Uterus (tissue), 4 donors: Measurements from ENCODE around the gene GLT8D2. TPM values are rescaled to one million over a fixed set of nuclear protein-coding genes. Genes with fewer than 3 reads are reported as not detected.

ENCODE experiments used
- DNase-seq, 2 donors: peaks; one replicate each; pipeline ENCODE4 v3.0.0-alpha.2; 2019 to 2020
- H3K27ac ChIP-seq, 2 donors: fragments of 200-600 bp; sonication (generic); 1 replicate in 1 of 2; 2 replicates in 1 of 2; pipeline ENCODE4 v1.5.1; 2016 to 2018
- H3K27me3 ChIP-seq, 2 donors: fragments of 200-600 bp; sonication (generic); one replicate each; pipeline ENCODE4 v1.5.1; 2018 to 2019; ENCODE audit warnings: control low read depth in 1 of 2
- H3K36me3 ChIP-seq, 2 donors: fragments of 200-600 bp; sonication (generic); one replicate each; pipeline ENCODE4 v1.5.1; 2019; ENCODE audit warnings: control low read depth in 1 of 2
- H3K4me1 ChIP-seq, 2 donors: fragments of 200-600 bp; sonication (generic); one replicate each; pipeline ENCODE4 v1.5.1; 2018 to 2019; ENCODE audit warnings: control low read depth in 1 of 2
- H3K4me3 ChIP-seq, 2 donors: fragments of 200-600 bp; sonication (generic); 1 replicate in 1 of 2; 2 replicates in 1 of 2; pipeline ENCODE4 v1.5.1; 2018 to 2019; ENCODE audit warnings: mild to moderate bottlenecking in 1 of 2
- H3K9me3 ChIP-seq, 2 donors: fragments of 200-600 bp; sonication (generic); one replicate each; pipeline ENCODE4 v1.5.1; 2019; ENCODE audit warnings: control low read depth in 1 of 2
- POLR2A ChIP-seq, 2 donors: fragments of 450-650 bp; IDR thresholded peaks; one replicate each; pipeline ENCODE4 v1.6.1; 2016; ENCODE audit warnings: antibody characterized with exemption in 2 of 2, mild to moderate bottlenecking in 1 of 2, moderate library complexity in 1 of 2
- intact Hi-C: fragments of 100-400 bp; cut with DNase I; formaldehyde crosslinking; loops from one replicate; pipeline ENCODE4 v1.15.1; 2023; ENCODE audit warnings: low total_unique reads
- total RNA-seq, 4 donors: library from RNA; depleted of rRNA in 3 of 4; stranded (reverse); fragments of >200 nt in 3 of 4; gene quantifications; one replicate each; pipeline versions ENCODE4 v1.1.0 to v1.2.4, GENCODE V29; 2014 to 2023
- TF ChIP-seq, protein P1 (sequence below), 4 experiments: fragments of 200-600 bp in 2 of 4; fragments of 450-650 bp in 2 of 4; sonication (generic) in 2 of 4; IDR thresholded peaks; one replicate each; pipeline ENCODE4 v1.5.1; 2016 to 2019; ENCODE audit warnings: antibody characterized with exemption in 4 of 4, mild to moderate bottlenecking in 2 of 4, moderate library complexity in 1 of 4
- donor health status: DM: yes; HTN: yes; CAD: no.

Gene GLT8D2
- total RNA-seq, 4 donors from 2014 or later, result 2.6 to 93.0 (median 17.7) TPM

- H3K36me3 ChIP-seq, result no peaks in the 10 kb centered on the region
- H3K27me3 ChIP-seq, result no peaks in the 10 kb centered on the region
- no peak overlapping the region for H3K4me3 ChIP-seq
- DNase-seq, result no peak
- no peak overlapping the region for H3K27ac ChIP-seq
- H3K9me3 ChIP-seq, result no peaks in the 10 kb centered on the region
- no peaks in the 10 kb centered on the region for H3K4me1 ChIP-seq
- no peak for TF ChIP-seq POLR2A (IDR thresholded peaks at IDR 0.05)
- TF ChIP-seq, protein P1, sequence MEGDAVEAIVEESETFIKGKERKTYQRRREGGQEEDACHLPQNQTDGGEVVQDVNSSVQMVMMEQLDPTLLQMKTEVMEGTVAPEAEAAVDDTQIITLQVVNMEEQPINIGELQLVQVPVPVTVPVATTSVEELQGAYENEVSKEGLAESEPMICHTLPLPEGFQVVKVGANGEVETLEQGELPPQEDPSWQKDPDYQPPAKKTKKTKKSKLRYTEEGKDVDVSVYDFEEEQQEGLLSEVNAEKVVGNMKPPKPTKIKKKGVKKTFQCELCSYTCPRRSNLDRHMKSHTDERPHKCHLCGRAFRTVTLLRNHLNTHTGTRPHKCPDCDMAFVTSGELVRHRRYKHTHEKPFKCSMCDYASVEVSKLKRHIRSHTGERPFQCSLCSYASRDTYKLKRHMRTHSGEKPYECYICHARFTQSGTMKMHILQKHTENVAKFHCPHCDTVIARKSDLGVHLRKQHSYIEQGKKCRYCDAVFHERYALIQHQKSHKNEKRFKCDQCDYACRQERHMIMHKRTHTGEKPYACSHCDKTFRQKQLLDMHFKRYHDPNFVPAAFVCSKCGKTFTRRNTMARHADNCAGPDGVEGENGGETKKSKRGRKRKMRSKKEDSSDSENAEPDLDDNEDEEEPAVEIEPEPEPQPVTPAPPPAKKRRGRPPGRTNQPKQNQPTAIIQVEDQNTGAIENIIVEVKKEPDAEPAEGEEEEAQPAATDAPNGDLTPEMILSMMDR (IDR thresholded peaks at IDR 0.05), result no peak
- intact Hi-C loops, result no loop called here
Measured at GRCh38 chr12:104072099-104072498, 22.1 kb upstream of the GLT8D2 start.

GRCh38 chr12:104064842-104065427 lies 14.9 kb upstream of the GLT8D2 start:
- no peak for TF ChIP-seq POLR2A (IDR thresholded peaks at IDR 0.05)
- TF ChIP-seq, protein P1 (IDR thresholded peaks at IDR 0.05), result no peak
- Histone ChIP-seq H3K36me3 (no peaks in the 10 kb centered on the region), H3K27ac (peak overlapping the region; percentile 85 to 90), H3K27me3 (no peaks in the 10 kb centered on the region), H3K9me3 (no peaks in the 10 kb centered on the region), H3K4me1 (no peaks in the 10 kb centered on the region), H3K4me3 (peak overlapping the region; percentile 58 to 85)
- intact Hi-C loops, result no loop called here
- DNase-seq, result no peak

DNA sequence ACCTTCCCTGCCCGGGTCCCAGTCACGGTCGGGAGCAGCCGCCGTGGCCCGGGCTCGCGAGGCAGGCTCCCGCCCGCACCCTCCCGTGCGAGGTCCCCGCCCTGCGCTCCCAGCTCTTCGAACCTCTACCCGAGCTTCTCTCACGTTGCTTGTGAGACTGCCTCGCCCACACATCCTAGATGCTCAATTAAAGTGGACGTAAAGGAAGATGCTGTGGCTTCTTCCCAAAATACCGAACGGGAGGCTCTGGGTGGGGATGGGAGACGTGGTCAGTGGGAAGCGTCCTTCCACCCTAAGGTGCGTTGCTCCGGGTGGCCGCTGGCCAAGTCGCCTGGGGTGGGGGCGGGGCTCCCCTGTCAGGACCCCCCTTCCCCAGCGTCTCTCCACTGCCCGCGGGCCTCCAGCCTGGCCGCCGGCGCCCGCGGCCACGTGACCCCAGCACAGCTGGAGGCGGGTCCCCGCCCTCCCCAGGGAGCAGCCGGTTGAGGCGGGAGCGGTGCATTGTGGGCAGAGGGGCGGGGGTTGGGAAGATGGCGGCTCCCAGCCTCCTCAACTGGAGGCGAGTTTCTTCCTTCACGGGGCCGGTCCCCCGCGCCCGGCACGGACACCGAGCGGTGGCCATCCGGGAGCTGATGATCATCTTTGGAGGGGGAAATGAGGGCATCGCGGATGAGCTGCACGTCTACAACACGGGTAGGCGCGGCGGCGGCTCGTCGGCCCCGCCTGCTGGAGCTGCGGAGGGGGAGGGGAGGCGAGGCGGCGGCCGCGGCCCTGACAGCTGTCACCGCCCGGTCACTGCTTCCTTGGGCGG lies 14.2 kb upstream of the GLT8D2 start, which contains the start of gene HCFC2:
Gene HCFC2 (plus strand): TSS at position 501 of the 811 bp plus-strand sequence. CDS start 30 bp downstream, at position 531.
- H3K27me3 ChIP-seq, result no peaks in the 10 kb centered on the region
- TF ChIP-seq, protein P1 (IDR thresholded peaks at IDR 0.05), result peak in 1 of 4 experiments; percentile 13
- peak; percentile 35 to 73 for TF ChIP-seq POLR2A (IDR thresholded peaks at IDR 0.05)
- H3K36me3 ChIP-seq, result no peaks in the 10 kb centered on the region
- DNase-seq, result peak; percentile 87 to 92
- H3K27ac ChIP-seq, result peak within 1 kb of the TSS; percentile 85 to 90
- peak within 1 kb of the TSS; percentile 58 to 85 for H3K4me3 ChIP-seq
- H3K4me1 ChIP-seq, result no peaks in the 10 kb centered on the region
- H3K9me3 ChIP-seq, result no peaks in the 10 kb centered on the region
- intact Hi-C loops, result no loop called here

GRCh38 chr12:104063712-104064030 lies 13.7 kb upstream of the GLT8D2 start:
- H3K27me3 ChIP-seq, result no peaks in the 10 kb centered on the region
- H3K9me3 ChIP-seq, result no peaks in the 10 kb centered on the region
- H3K4me3 ChIP-seq, result peak overlapping the region; percentile 58 to 85
- DNase-seq, result no peak
- peak overlapping the region; percentile 85 to 90 for H3K27ac ChIP-seq
- TF ChIP-seq POLR2A (IDR thresholded peaks at IDR 0.05), result no peak
- TF ChIP-seq, protein P1 (IDR thresholded peaks at IDR 0.05), result no peak
- intact Hi-C loops, result no loop called here
- H3K36me3 ChIP-seq, result no peaks in the 10 kb centered on the region
- no peaks in the 10 kb centered on the region for H3K4me1 ChIP-seq

GRCh38 chr12:104060791-104061190 lies 10.8 kb upstream of the GLT8D2 start:
- no peaks in the 10 kb centered on the region for H3K9me3 ChIP-seq
- H3K27ac ChIP-seq, result no peak overlapping the region
- intact Hi-C loops, result no loop called here
- DNase-seq, result no peak
- no peaks in the 10 kb centered on the region for H3K27me3 ChIP-seq
- no peaks in the 10 kb centered on the region for H3K36me3 ChIP-seq
- TF ChIP-seq, protein P1 (IDR thresholded peaks at IDR 0.05), result no peak
- no peak for TF ChIP-seq POLR2A (IDR thresholded peaks at IDR 0.05)
- no peak overlapping the region for H3K4me3 ChIP-seq
- no peaks in the 10 kb centered on the region for H3K4me1 ChIP-seq
